Liver (tissue), 3 donors: ENCODE measurements around the gene ZNF496.
"Not testable (repeated sequence)": the region's sequence is repeated elsewhere in the genome, so short reads cannot be mapped to it uniquely, and the experiment has no call there.

Experiments used
- ATF3 ChIP-seq: IDR thresholded peaks from 2 replicates; pipeline ENCODE4 v1.6.1; 2016; ENCODE audit warnings: antibody characterized with exemption
- CTCF ChIP-seq: fragments of 150-350 bp; IDR thresholded peaks from 2 replicates; pipeline ENCODE4 v1.5.1; 2017; ENCODE audit warnings: improper control_type of control experiment, low read depth, low read length; ENCODE audit not compliant: missing input control
- FOXA1 ChIP-seq: IDR thresholded peaks from 2 replicates; pipeline ENCODE4 v1.6.1; 2016; ENCODE audit warnings: antibody characterized with exemption
- GABPA ChIP-seq, 2 donors: IDR thresholded peaks in 1 of 2; conservative IDR thresholded peaks in 1 of 2; 2 replicates each; pipeline ENCODE4 v1.6.1; 2016; ENCODE audit warnings: antibody characterized with exemption in 2 of 2, mild to moderate bottlenecking in 1 of 2, moderate library complexity in 1 of 2
- HNF4G ChIP-seq: IDR thresholded peaks from 2 replicates; pipeline ENCODE4 v1.6.1; 2016; ENCODE audit warnings: antibody characterized with exemption
- JUND ChIP-seq, 2 donors: IDR thresholded peaks; 2 replicates each; pipeline ENCODE4 v1.6.1; 2016; ENCODE audit warnings: antibody characterized with exemption in 2 of 2
- MAX ChIP-seq: IDR thresholded peaks from 2 replicates; pipeline ENCODE4 v1.6.1; 2016; ENCODE audit warnings: antibody characterized with exemption
- RAD21 ChIP-seq, 2 donors: IDR thresholded peaks; 2 replicates each; pipeline ENCODE4 v1.6.1; 2016; ENCODE audit warnings: antibody characterized with exemption in 2 of 2, mild to moderate bottlenecking in 2 of 2
- REST ChIP-seq: IDR thresholded peaks from 2 replicates; pipeline ENCODE4 v1.6.1; 2016; ENCODE audit warnings: antibody characterized with exemption, mild to moderate bottlenecking
- TAF1 ChIP-seq: conservative IDR thresholded peaks from 2 replicates; pipeline ENCODE4 v1.6.1; 2016; ENCODE audit warnings: antibody characterized with exemption, mild to moderate bottlenecking
- donor health status: healthy.
- donor health status: healthy.

- TF ChIP-seq CTCF; ATF3; HNF4G; GABPA (IDR thresholded peaks at IDR 0.05 in 1 of 2, conservative IDR thresholded peaks at IDR 0.05 in 1 of 2); FOXA1; RAD21 (IDR thresholded peaks at IDR 0.05); MAX; JUND (IDR thresholded peaks at IDR 0.05); TAF1; REST: not testable (repeated sequence)
Observed at GRCh38 chr1:247377656-247378055, 46.0 kb upstream of the ZNF496 start.
